Measurements from ENCODE around the gene ODF2L. TPM values are rescaled to one million over a fixed set of nuclear protein-coding genes. Genes with fewer than 3 reads are reported as not detected.

Gene ODF2L
- total and polyA plus RNA-seq, 10 donors = 39.1 to 132 (median 89.8) TPM

GRCh38 chr1:86409416-86410021 is 13.4 kb upstream of the ODF2L start:
- whole genome bisulfite sequencing, 5 donors = 82 to 95% (median 91%) methylated on average over 6 of the region's 6 CpGs
- no peaks in the 10 kb centered on the region for H3K9me3 ChIP-seq
- DNase-seq = no peak
- intact Hi-C loops (cut with DNase I; ENCODE audit: low total_unique reads) = no loop called here
- H3K27ac ChIP-seq = no peak overlapping the region
- no peaks in the 10 kb centered on the region for H3K36me3 ChIP-seq
- TF ChIP-seq CTCF (IDR thresholded peaks at IDR 0.05 in 8 of 11, conservative IDR thresholded peaks at IDR 0.05 in 3 of 11) (no peak), POLR2AphosphoS5 (IDR thresholded peaks at IDR 0.05) (no peak), POLR2A (IDR thresholded peaks at IDR 0.05) (no peak)
- H3K27me3 ChIP-seq (replicated peaks in 1 of 7) = no peaks in the 10 kb centered on the region
- H3K4me1 ChIP-seq = no peaks in the 10 kb centered on the region
- no peak overlapping the region for H3K4me3 ChIP-seq

DNA sequence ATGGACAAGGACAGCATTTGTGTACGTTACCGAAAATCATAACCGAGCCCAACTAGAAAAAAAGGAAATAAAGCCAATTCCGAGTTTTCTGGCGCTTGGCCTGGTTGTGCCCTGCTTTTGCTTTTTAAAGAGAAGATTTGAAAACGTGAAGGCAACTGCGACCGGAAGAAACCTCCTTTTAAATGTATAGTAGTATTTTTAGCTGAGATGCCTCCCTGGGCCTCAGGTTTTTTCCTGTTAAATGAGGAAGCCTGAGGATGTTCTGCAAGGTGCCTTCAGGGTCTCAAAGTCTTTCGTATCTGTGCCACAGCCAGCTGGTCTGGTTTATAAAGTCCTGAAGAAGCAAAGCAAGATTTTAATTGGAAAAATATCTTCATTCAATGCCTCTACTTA is 371 bp upstream of the ODF2L start:
- DNase-seq = no peak
- no peaks in the 10 kb centered on the region for H3K36me3 ChIP-seq
- peak overlapping the region; percentile 71 to 96 (median 93) for H3K4me3 ChIP-seq
- intact Hi-C loops (cut with DNase I; ENCODE audit: low total_unique reads) = loop anchor here (10.0 kb wide), 1 partner anchor 308 kb away; the partner anchor contains the start of gene SH3GLB1
- TF ChIP-seq POLR2A (IDR thresholded peaks at IDR 0.05) = no peak
- no peak for TF ChIP-seq CTCF (IDR thresholded peaks at IDR 0.05 in 8 of 11, conservative IDR thresholded peaks at IDR 0.05 in 3 of 11)
- H3K27ac ChIP-seq = peak overlapping the region; percentile 10 to 94 (median 90)
- no peaks in the 10 kb centered on the region for H3K9me3 ChIP-seq
- H3K27me3 ChIP-seq (replicated peaks in 1 of 7) = no peaks in the 10 kb centered on the region
- peaks cover 5 to 56% (median 33%) of the 10 kb centered on the region in 6 donors for H3K4me1 ChIP-seq
- WGBS, 5 donors = 0 to 2% (median 1%) methylated on average over 9 of the region's 9 CpGs

DNA sequence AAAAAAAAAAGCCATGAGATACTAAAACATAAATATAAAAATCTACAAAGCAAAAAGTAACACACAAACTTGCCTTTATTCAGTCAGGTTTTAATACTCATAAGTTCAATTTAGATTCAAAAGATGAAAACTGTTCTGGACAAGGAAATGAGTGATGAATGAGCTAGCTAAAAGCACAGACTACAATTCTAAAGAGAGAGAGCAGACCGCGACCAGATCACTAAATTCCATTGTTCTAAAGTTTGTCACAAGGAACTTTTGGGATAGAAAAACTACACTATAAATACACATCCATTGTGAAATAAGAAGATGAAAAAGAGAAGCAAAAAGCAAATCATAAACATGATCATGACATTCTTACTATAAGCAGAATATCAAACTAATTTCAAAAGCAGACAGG is 1.7 kb downstream of the ODF2L start:
- H3K27me3 ChIP-seq (replicated peaks in 1 of 7) = no peaks in the 10 kb centered on the region
- H3K27ac ChIP-seq = peak overlapping the region in 3 of 8 donors; percentile 91 to 94 (median 92)
- WGBS, 5 donors = 70 to 86% (median 85%) methylated on average over 2 of the region's 2 CpGs
- TF ChIP-seq CTCF (IDR thresholded peaks at IDR 0.05 in 8 of 11, conservative IDR thresholded peaks at IDR 0.05 in 3 of 11) (no peak), POLR2A (IDR thresholded peaks at IDR 0.05) (no peak), POLR2AphosphoS5 (IDR thresholded peaks at IDR 0.05) (no peak)
- no peaks in the 10 kb centered on the region for H3K9me3 ChIP-seq
- peak overlapping the region in 4 of 8 donors; percentile 71 to 96 (median 90) for H3K4me3 ChIP-seq
- no peaks in the 10 kb centered on the region for H3K36me3 ChIP-seq
- no peak for DNase-seq
- H3K4me1 ChIP-seq = peaks cover 5 to 71% (median 43%) of the 10 kb centered on the region in 6 donors
- intact Hi-C loops (cut with DNase I; ENCODE audit: low total_unique reads) = loop anchor here (10.0 kb wide), 1 partner anchor 310 kb away; the partner anchor contains the start of gene SH3GLB1

GRCh38 chr1:86389307-86389706 is 6.8 kb downstream of the ODF2L start:
- Histone ChIP-seq H3K9me3 (no peaks in the 10 kb centered on the region), H3K27me3 (replicated peaks in 1 of 7) (no peaks in the 10 kb centered on the region), H3K27ac (peak overlapping the region; percentile 13 to 80 (median 72)), H3K36me3 (no peaks in the 10 kb centered on the region), H3K4me3 (no peak overlapping the region), H3K4me1 (peaks cover 0 to 88% (median 37%) of the 10 kb centered on the region in 6 donors)
- DNase-seq = no peak
- TF ChIP-seq CTCF (IDR thresholded peaks at IDR 0.05 in 8 of 11, conservative IDR thresholded peaks at IDR 0.05 in 3 of 11) (no peak), POLR2AphosphoS5 (IDR thresholded peaks at IDR 0.05) (no peak), POLR2A (IDR thresholded peaks at IDR 0.05) (no peak)
- intact Hi-C loops (cut with DNase I; ENCODE audit: low total_unique reads) = no loop called here

All from spleen (tissue), 11 donors.